GM23248 (cell line): Measurements from ENCODE around the gene ERFL. TPM values are rescaled to one million over a fixed set of nuclear protein-coding genes. Genes with fewer than 3 reads are reported as not detected.
A peak's percentile ranks its signal among the peaks of the same experiment; 100 is the strongest.

Source experiments
- DNase-seq: peaks from one replicate; pipeline ENCODE4 v3.0.0-alpha.2; 2015
- H2AFZ ChIP-seq: fragments of 200-600 bp; sonication (generic); 2 replicates; pipeline ENCODE4 v1.6.1; 2016; ENCODE audit warnings: antibody characterized with exemption
- H3F3A ChIP-seq: fragments of 200-600 bp; sonication (generic); 2 replicates; pipeline ENCODE4 v1.6.1; 2016; ENCODE audit warnings: mild to moderate bottlenecking, antibody characterized with exemption, mixed run types; ENCODE audit not compliant: insufficient read depth
- H3K27ac ChIP-seq: fragments of 200-600 bp; sonication (generic); 2 replicates; pipeline ENCODE4 v1.5.1; 2016; ENCODE audit warnings: mild to moderate bottlenecking
- H3K27me3 ChIP-seq: fragments of 200-600 bp; sonication (generic); replicated peaks from 2 replicates; pipeline ENCODE4 v1.6.1; 2016; ENCODE audit warnings: mild to moderate bottlenecking; ENCODE audit not compliant: insufficient read depth
- H3K36me3 ChIP-seq: fragments of 200-600 bp; sonication (generic); 2 replicates; pipeline ENCODE4 v1.6.1; 2016; ENCODE audit warnings: low read depth, mild to moderate bottlenecking
- H3K4me1 ChIP-seq: fragments of 200-600 bp; sonication (generic); 2 replicates; pipeline ENCODE4 v1.6.1; 2016; ENCODE audit warnings: mild to moderate bottlenecking; ENCODE audit not compliant: insufficient read depth
- H3K4me2 ChIP-seq: fragments of 200-600 bp; sonication (generic); one replicate; pipeline ENCODE4 v1.6.1; 2016; ENCODE audit warnings: mild to moderate bottlenecking; ENCODE audit not compliant: unreplicated experiment
- H3K4me3 ChIP-seq: fragments of 200-600 bp; sonication (generic); 2 replicates; pipeline ENCODE4 v1.5.1; 2016; ENCODE audit warnings: mild to moderate bottlenecking
- H3K79me2 ChIP-seq: fragments of 200-600 bp; sonication (generic); 2 replicates; pipeline ENCODE4 v1.6.1; 2016; ENCODE audit warnings: mild to moderate bottlenecking; ENCODE audit not compliant: insufficient read depth
- H3K9ac ChIP-seq: fragments of 200-600 bp; sonication (generic); 2 replicates; pipeline ENCODE4 v1.6.1; 2016; ENCODE audit warnings: mild to moderate bottlenecking
- H3K9me2 ChIP-seq: fragments of 200-600 bp; sonication (generic); 2 replicates; pipeline ENCODE4 v1.6.1; 2016; ENCODE audit warnings: mixed run types, mild to moderate bottlenecking, moderate library complexity; ENCODE audit not compliant: insufficient read depth
- H3K9me3 ChIP-seq: fragments of 200-600 bp; sonication (generic); one replicate; pipeline ENCODE4 v1.6.1; 2017; ENCODE audit warnings: low read depth
- H4K20me1 ChIP-seq: fragments of 200-600 bp; sonication (generic); 2 replicates; pipeline ENCODE4 v1.6.0; 2016; ENCODE audit not compliant: insufficient read depth
- EZH2 ChIP-seq: fragments of 200-600 bp; sonication (generic); IDR thresholded peaks from 2 replicates; pipeline ENCODE4 v1.6.1; 2018; ENCODE audit warnings: antibody characterized with exemption, mild to moderate bottlenecking; ENCODE audit not compliant: insufficient read depth, poor library complexity, severe bottlenecking
- EZH2phosphoT487 ChIP-seq: fragments of 200-600 bp; sonication (generic); IDR thresholded peaks from 2 replicates; pipeline ENCODE4 v1.6.1; 2018; ENCODE audit warnings: antibody characterized with exemption, moderate library complexity, mild to moderate bottlenecking, low read depth; ENCODE audit not compliant: insufficient read depth
- WGBS, 2 experiments: methylation state at CpG; one replicate each; pipeline ENCODE4 v1.1.6; 2015 to 2017; ENCODE audit warnings: low lambda C conversion rate in 2 of 2, low coverage in 1 of 2; ENCODE audit errors: missing lambda C conversion rate in 2 of 2; 5-methylcytosine and 5-hydroxymethylcytosine counted together
- in situ Hi-C: fragments of 300-500 bp; cut with MboI; formaldehyde crosslinking; loops from 2 replicates; pipeline ENCODE4 v1.15.0; 2020
- polyA plus RNA-seq: library from polyadenylated mRNA; unstranded; fragments of >200 nt; fragmentation: Nextera tagmentation; extraction: Ambion mirVana; gene quantifications from 2 replicates; pipeline ENCODE4 v1.2.1, GENCODE V29; 2016
- total RNA-seq: library from RNA; depleted of rRNA; stranded (reverse); fragments of >200 nt; shearing (Covaris generic); gene quantifications from 2 replicates; pipeline ENCODE4 v1.2.3, GENCODE V29; 2014

Gene ERFL
- total and polyA plus RNA-seq, 2 experiments from 2014 or later, result not detected

DNA sequence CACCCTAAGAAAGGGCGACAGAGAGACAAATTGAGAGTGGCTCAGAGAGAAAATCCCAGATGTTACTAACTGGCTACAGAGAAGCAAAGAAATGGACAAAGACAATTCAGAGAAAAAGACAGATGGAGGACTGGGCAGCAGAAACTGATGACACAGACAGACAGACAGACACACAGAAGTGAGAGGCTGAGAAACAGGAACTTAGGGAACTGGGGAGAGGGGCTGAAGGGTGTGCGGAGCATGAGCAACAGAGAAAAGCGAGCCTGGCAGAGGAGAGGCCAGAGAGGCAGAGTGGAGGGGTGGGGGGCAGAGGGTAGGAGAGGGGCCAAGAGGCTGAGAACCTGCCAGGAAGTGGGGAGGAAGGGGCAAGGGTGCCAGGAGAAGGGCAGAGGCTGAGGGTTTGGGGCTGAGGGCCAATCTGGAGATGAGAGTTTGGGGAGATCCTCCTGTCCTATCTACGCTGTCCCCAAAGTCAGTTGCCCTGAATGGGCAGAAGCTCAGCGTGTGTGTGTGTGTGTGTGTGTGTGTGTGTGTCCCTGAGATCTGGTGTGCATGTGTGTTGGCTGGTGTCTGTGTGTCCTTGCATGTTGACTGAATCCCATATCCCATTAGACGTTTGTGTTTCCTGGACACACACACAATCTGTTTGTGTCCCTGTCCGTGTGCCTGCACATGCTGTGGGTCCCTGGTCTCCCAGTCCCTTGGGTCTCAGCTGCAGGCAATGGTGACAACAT is 5.6 kb upstream of the ERFL start:
- no peaks in the 10 kb centered on the region for H4K20me1 ChIP-seq
- TF ChIP-seq EZH2phosphoT487, result 0 out of 2 replicates have a peak, but pooled peaks have one; percentile 2
- no peak for TF ChIP-seq EZH2
- in situ Hi-C loops, result no loop called here
- WGBS, 2 experiments, result 44 to 48% methylated on average over 6 to 7 of the region's 7 CpGs
- H3F3A ChIP-seq, result no peaks in the 10 kb centered on the region
- H3K4me3 ChIP-seq, result no peak overlapping the region
- peaks cover 7% of the 10 kb centered on the region for H3K4me1 ChIP-seq
- no peak overlapping the region for H3K4me2 ChIP-seq
- no peaks in the 10 kb centered on the region for H3K9me3 ChIP-seq
- no peak overlapping the region for H3K27ac ChIP-seq
- H3K36me3 ChIP-seq, result no peaks in the 10 kb centered on the region
- H3K79me2 ChIP-seq, result no peaks in the 10 kb centered on the region
- no peaks in the 10 kb centered on the region for H3K9me2 ChIP-seq
- DNase-seq, result no peak
- no peak overlapping the region for H2AFZ ChIP-seq
- H3K9ac ChIP-seq, result no peak overlapping the region
- peaks cover 50% of the 10 kb centered on the region for H3K27me3 ChIP-seq

DNA sequence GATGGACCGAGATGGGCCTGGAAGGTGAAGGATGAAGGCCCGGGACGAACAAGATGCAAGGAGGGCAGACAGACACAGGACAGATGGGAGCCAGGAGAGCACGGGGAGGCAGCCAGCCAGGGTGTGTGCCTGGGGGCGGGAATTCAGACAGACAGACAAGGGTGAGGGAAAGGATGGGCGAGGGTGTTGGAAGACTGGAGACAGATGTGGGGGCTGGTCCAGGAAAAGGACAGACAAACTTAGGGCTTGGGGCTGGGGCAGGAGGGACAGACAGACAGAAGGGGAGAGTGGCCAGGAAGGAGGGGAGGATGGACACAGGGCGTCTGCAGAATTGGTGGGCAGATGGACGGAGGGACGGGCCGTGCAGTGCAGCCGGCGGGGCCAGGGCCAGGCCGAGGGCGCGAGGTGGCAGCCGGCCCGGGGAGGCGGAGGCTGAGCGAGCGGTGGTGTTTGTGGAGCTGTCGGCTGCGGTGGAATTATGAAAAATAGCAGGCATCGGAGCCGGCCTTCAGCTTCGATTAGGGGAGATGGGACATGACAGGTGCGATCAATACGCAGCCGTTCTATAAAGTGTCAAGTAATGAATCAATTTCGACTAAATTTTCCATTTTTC is 4.6 kb upstream of the ERFL start:
- WGBS, 2 experiments, result 5 to 6% methylated on average over 28 to 29 of the region's 29 CpGs
- H3K4me2 ChIP-seq, result peak overlapping the region; percentile 2
- TF ChIP-seq EZH2phosphoT487 (no peak), EZH2 (peak; percentile 42)
- H2AFZ ChIP-seq, result no peak overlapping the region
- H4K20me1 ChIP-seq, result no peaks in the 10 kb centered on the region
- H3K4me3 ChIP-seq, result no peak overlapping the region
- peaks cover 7% of the 10 kb centered on the region for H3K4me1 ChIP-seq
- in situ Hi-C loops, result no loop called here
- no peaks in the 10 kb centered on the region for H3K9me2 ChIP-seq
- no peak overlapping the region for H3K27ac ChIP-seq
- H3K9me3 ChIP-seq, result no peaks in the 10 kb centered on the region
- DNase-seq, result peak; percentile 50
- no peaks in the 10 kb centered on the region for H3K36me3 ChIP-seq
- H3K79me2 ChIP-seq, result no peaks in the 10 kb centered on the region
- H3K9ac ChIP-seq, result no peak overlapping the region
- H3K27me3 ChIP-seq, result peaks cover 56% of the 10 kb centered on the region
- H3F3A ChIP-seq, result no peaks in the 10 kb centered on the region

DNA sequence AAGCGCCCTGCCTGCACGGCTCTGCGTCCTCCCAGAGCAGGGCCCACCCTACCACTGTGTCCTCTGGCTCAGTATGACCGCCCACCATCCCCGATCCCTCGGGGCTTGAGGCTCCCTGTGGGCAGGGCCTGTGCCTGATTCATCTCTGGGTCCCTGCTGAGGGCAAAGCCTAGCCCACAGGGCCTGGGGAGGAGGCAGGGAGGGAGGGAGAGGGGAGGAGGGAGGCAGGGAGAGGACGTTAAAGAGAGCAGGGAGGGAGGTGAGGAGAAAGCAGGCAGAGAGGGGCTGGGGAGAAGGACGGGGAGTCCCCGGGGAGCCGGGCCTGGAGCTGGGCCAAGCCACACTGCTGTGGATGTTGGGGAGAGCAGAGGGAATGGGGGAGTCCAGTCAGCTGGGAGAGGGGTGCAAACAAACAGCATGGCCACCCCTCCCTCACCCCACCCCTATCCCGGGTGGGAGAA is 4.0 kb upstream of the ERFL start:
- no peaks in the 10 kb centered on the region for H4K20me1 ChIP-seq
- no peaks in the 10 kb centered on the region for H3K9me3 ChIP-seq
- H3K27me3 ChIP-seq, result peaks cover 60% of the 10 kb centered on the region
- H3K79me2 ChIP-seq, result no peaks in the 10 kb centered on the region
- H3K9ac ChIP-seq, result no peak overlapping the region
- in situ Hi-C loops, result no loop called here
- no peak overlapping the region for H3K27ac ChIP-seq
- H3K4me3 ChIP-seq, result no peak overlapping the region
- peaks cover 7% of the 10 kb centered on the region for H3K4me1 ChIP-seq
- WGBS, 2 experiments, result 22 to 28% methylated on average over 7 to 11 of the region's 11 CpGs
- H3F3A ChIP-seq, result no peaks in the 10 kb centered on the region
- H3K36me3 ChIP-seq, result no peaks in the 10 kb centered on the region
- H3K9me2 ChIP-seq, result no peaks in the 10 kb centered on the region
- H3K4me2 ChIP-seq, result no peak overlapping the region
- TF ChIP-seq EZH2 (no peak), EZH2phosphoT487 (no peak)
- H2AFZ ChIP-seq, result no peak overlapping the region
- no peak for DNase-seq

DNA sequence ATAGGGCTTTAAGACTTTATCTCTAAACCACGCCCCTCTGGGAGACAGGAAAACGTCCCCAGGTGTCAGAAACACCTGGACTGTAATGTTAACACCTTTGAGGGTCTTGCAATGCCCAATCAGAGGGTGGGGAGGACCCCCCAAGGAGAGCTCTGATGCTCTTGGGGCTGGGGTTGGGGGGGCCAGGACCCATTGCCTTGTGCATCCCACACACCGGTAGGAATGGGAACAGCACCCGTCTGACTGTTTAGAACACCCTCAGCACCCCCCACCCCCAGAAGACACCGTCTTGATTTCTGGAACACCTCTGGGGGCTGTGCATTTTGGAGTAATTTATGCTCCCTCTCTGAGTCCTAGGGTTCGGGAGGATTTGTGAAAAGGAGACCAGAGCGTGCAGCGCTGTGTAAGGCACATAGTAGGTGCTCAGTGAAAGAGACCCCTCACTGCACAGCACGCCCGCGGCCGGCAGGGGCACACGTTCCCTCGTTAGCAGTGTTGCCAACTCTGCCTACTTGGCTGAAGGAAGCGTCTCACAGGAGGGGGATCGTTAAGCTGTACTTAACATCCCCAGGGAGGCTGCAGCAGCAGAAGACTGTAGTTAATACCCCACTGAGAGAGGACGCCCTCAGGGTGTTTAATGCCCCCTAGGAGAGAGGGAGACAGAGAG is 2.8 kb upstream of the ERFL start:
- H3K4me3 ChIP-seq, result no peak overlapping the region
- no peaks in the 10 kb centered on the region for H3K79me2 ChIP-seq
- H3K4me2 ChIP-seq, result no peak overlapping the region
- no peaks in the 10 kb centered on the region for H3K9me3 ChIP-seq
- H3K9ac ChIP-seq, result no peak overlapping the region
- in situ Hi-C loops, result no loop called here
- no peaks in the 10 kb centered on the region for H3K36me3 ChIP-seq
- WGBS, 2 experiments, result 4% methylated on average over 17 of the region's 17 CpGs
- no peaks in the 10 kb centered on the region for H3K9me2 ChIP-seq
- no peak overlapping the region for H3K27ac ChIP-seq
- peaks cover 2% of the 10 kb centered on the region for H3K4me1 ChIP-seq
- no peak for TF ChIP-seq EZH2phosphoT487
- TF ChIP-seq EZH2, result no peak
- peak; percentile 53 for DNase-seq
- no peaks in the 10 kb centered on the region for H3F3A ChIP-seq
- no peaks in the 10 kb centered on the region for H4K20me1 ChIP-seq
- H3K27me3 ChIP-seq, result peaks cover 71% of the 10 kb centered on the region
- no peak overlapping the region for H2AFZ ChIP-seq
